Mesothelial cell of epicardium (in vitro differentiated cells): Measurements from ENCODE around the gene RAP1GAP2. TPM values are rescaled to one million over a fixed set of nuclear protein-coding genes. Genes with fewer than 3 reads are reported as not detected.

Experiments
- DNase-seq, 2 experiments: peaks; one replicate each; pipeline ENCODE4 v3.0.0; 2021; ENCODE audit warnings: low spot score in 2 of 2; ENCODE audit not compliant: unreplicated experiment in 2 of 2
- H3K27ac Mint-ChIP-seq: 2 replicates; pipeline ENCODE4 v1.8.0; 2021; ENCODE audit warnings: mixed read lengths
- H3K27me3 Mint-ChIP-seq: 2 replicates; pipeline ENCODE4 v1.8.0; 2021; ENCODE audit warnings: low read depth, mixed read lengths
- H3K36me3 Mint-ChIP-seq: 2 replicates; pipeline ENCODE4 v1.8.0; 2021; ENCODE audit warnings: mixed read lengths
- H3K4me1 Mint-ChIP-seq: 2 replicates; pipeline ENCODE4 v1.8.0; 2021; ENCODE audit warnings: mixed read lengths
- H3K4me3 Mint-ChIP-seq: 2 replicates; pipeline ENCODE4 v1.8.0; 2021; ENCODE audit warnings: mild to moderate bottlenecking, moderate library complexity, mixed read lengths
- H3K9me3 Mint-ChIP-seq: 2 replicates; pipeline ENCODE4 v1.8.0; 2021; ENCODE audit warnings: mixed read lengths
- total RNA-seq: library from RNA; stranded (reverse); gene quantifications from 3 replicates; pipeline ENCODE4 v1.2.1, GENCODE V29; 2021
- TF ChIP-seq, protein P1 (sequence below): fragments of 200-600 bp; sonication (generic); IDR thresholded peaks from one replicate; pipeline ENCODE4 v1.5.0; 2021; ENCODE audit warnings: antibody characterized with exemption; ENCODE audit not compliant: unreplicated experiment

The RAP1GAP2 gene
- total RNA-seq, 1 donor from 2014 or later: 7.1 TPM

GRCh38 chr17:2874189-2874686 lies 78.0 kb downstream of the RAP1GAP2 start:
- no peaks in the 10 kb centered on the region for H3K36me3 Mint-ChIP-seq
- no peaks in the 10 kb centered on the region for H3K9me3 Mint-ChIP-seq
- TF ChIP-seq, protein P1, sequence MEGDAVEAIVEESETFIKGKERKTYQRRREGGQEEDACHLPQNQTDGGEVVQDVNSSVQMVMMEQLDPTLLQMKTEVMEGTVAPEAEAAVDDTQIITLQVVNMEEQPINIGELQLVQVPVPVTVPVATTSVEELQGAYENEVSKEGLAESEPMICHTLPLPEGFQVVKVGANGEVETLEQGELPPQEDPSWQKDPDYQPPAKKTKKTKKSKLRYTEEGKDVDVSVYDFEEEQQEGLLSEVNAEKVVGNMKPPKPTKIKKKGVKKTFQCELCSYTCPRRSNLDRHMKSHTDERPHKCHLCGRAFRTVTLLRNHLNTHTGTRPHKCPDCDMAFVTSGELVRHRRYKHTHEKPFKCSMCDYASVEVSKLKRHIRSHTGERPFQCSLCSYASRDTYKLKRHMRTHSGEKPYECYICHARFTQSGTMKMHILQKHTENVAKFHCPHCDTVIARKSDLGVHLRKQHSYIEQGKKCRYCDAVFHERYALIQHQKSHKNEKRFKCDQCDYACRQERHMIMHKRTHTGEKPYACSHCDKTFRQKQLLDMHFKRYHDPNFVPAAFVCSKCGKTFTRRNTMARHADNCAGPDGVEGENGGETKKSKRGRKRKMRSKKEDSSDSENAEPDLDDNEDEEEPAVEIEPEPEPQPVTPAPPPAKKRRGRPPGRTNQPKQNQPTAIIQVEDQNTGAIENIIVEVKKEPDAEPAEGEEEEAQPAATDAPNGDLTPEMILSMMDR: no peak
- peaks cover 11% of the 10 kb centered on the region for H3K4me1 Mint-ChIP-seq
- peak overlapping the region; percentile 90 for H3K27ac Mint-ChIP-seq
- H3K4me3 Mint-ChIP-seq: no peak overlapping the region
- no peaks in the 10 kb centered on the region for H3K27me3 Mint-ChIP-seq
- DNase-seq: no peak

GRCh38 chr17:2875608-2876007 lies 79.4 kb downstream of the RAP1GAP2 start:
- H3K4me1 Mint-ChIP-seq: peaks cover 11% of the 10 kb centered on the region
- no peak overlapping the region for H3K4me3 Mint-ChIP-seq
- no peaks in the 10 kb centered on the region for H3K36me3 Mint-ChIP-seq
- H3K27ac Mint-ChIP-seq: no peak overlapping the region
- no peaks in the 10 kb centered on the region for H3K9me3 Mint-ChIP-seq
- TF ChIP-seq, protein P1: no peak
- no peak for DNase-seq
- H3K27me3 Mint-ChIP-seq: no peaks in the 10 kb centered on the region

GRCh38 chr17:2876467-2876866 lies 80.2 kb downstream of the RAP1GAP2 start:
- H3K27ac Mint-ChIP-seq: no peak overlapping the region
- TF ChIP-seq, protein P1: no peak
- peaks cover 11% of the 10 kb centered on the region for H3K4me1 Mint-ChIP-seq
- no peak for DNase-seq
- H3K36me3 Mint-ChIP-seq: no peaks in the 10 kb centered on the region
- no peaks in the 10 kb centered on the region for H3K9me3 Mint-ChIP-seq
- H3K4me3 Mint-ChIP-seq: no peak overlapping the region
- H3K27me3 Mint-ChIP-seq: no peaks in the 10 kb centered on the region

DNA sequence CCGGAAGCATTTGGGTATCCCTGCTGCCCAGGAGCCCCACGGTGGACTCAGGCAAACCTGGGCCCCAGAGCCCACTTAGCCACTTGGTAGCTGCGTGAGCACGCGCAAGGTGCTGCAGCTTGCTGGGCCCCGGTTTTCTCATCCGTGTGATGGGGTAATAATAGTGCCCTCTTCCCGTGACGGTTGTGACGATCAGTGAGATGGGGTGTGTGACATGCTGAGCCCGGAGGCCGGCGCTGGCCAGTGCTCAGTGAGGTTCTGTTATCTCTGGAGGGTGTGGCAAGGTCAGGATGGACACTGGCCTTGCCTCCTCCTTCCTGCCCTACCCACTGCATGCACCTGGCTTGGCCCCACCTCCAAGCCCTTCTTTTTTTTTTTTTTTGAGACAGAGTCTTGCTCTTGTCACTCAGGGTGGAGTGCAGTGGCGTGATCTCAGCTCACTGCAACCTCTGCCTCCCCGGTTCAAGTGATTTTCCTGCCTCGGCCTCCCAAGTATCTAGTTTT lies 82.6 kb downstream of the RAP1GAP2 start:
- TF ChIP-seq, protein P1: no peak
- Mint-ChIP-seq H3K27me3 (no peaks in the 10 kb centered on the region), H3K4me1 (peaks cover 12% of the 10 kb centered on the region), H3K9me3 (no peaks in the 10 kb centered on the region), H3K36me3 (no peaks in the 10 kb centered on the region), H3K4me3 (no peak overlapping the region), H3K27ac (no peak overlapping the region)
- no peak for DNase-seq

DNA sequence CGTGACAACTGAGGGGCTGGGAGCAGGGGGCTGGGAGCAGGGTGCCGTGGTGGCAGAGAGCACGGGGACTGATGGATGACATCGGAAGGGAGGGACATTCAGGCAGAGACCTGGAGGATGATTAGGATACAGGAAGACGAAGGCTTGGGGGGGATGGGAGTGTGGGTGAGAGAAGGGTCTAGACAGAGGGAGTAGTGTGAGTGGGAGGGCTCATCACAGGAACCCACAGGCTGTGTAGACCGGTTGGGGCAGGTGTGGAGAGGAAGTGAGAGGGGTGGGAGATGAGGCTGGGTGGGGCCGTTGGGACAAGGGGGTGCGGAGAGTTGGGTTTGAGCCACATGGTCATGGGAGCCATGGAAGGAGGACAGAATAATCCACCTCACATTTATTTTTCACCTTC lies 83.8 kb downstream of the RAP1GAP2 start:
- no peaks in the 10 kb centered on the region for H3K36me3 Mint-ChIP-seq
- H3K9me3 Mint-ChIP-seq: no peaks in the 10 kb centered on the region
- peaks cover 6% of the 10 kb centered on the region for H3K4me1 Mint-ChIP-seq
- no peak for DNase-seq
- H3K27me3 Mint-ChIP-seq: no peaks in the 10 kb centered on the region
- no peak overlapping the region for H3K4me3 Mint-ChIP-seq
- TF ChIP-seq, protein P1: no peak
- H3K27ac Mint-ChIP-seq: no peak overlapping the region

GRCh38 chr17:2881295-2881694 lies 85.1 kb downstream of the RAP1GAP2 start:
- Mint-ChIP-seq H3K4me3 (no peak overlapping the region), H3K36me3 (no peaks in the 10 kb centered on the region), H3K4me1 (peaks cover 4% of the 10 kb centered on the region), H3K27ac (no peak overlapping the region), H3K9me3 (no peaks in the 10 kb centered on the region), H3K27me3 (no peaks in the 10 kb centered on the region)
- no peak for DNase-seq
- TF ChIP-seq, protein P1: no peak
